Heart right ventricle (tissue), 16 donors: ENCODE measurements around the gene SELENOF. TPM values are rescaled to one million over a fixed set of nuclear protein-coding genes. Genes with fewer than 3 reads are reported as not detected.
A peak's percentile ranks its signal among the peaks of the same experiment; 100 is the strongest.

ENCODE experiments used
- ATAC-seq, 8 donors: fragments of 200-7000 bp; cut with Tn5 transposase; one replicate each; pipeline ENCODE4 v1.9.1; 2020; ENCODE audit warnings: mild to moderate bottlenecking in 8 of 8, moderate library complexity in 8 of 8, moderate number of reproducible peaks in 1 of 8
- DNase-seq, 2 donors: peaks; one replicate each; pipeline ENCODE4 v3.0.0-alpha.2; 2020
- H3K27ac ChIP-seq, 10 donors: fragments of 200-600 bp; sonication (generic) in 2 of 10; one replicate each; pipeline versions ENCODE4 v1.5.0 to v1.8.0; 2020 to 2022; ENCODE audit warnings: mild to moderate bottlenecking in 3 of 10
- H3K27me3 ChIP-seq, 7 donors: fragments of 200-600 bp; one replicate each; pipeline ENCODE4 v1.8.0; 2021 to 2022; ENCODE audit warnings: mild to moderate bottlenecking in 2 of 7
- H3K36me3 ChIP-seq, 9 donors: fragments of 200-600 bp; sonication (generic) in 1 of 9; one replicate each; pipeline versions ENCODE4 v1.5.0 to v1.8.0; 2020 to 2022; ENCODE audit warnings: mild to moderate bottlenecking in 2 of 9
- H3K4me1 ChIP-seq, 9 donors: fragments of 200-600 bp; sonication (generic) in 1 of 9; one replicate each; pipeline versions ENCODE4 v1.5.0 to v1.8.0; 2020 to 2022; ENCODE audit warnings: mild to moderate bottlenecking in 4 of 9
- H3K4me3 ChIP-seq, 10 donors: fragments of 200-600 bp; sonication (generic) in 2 of 10; one replicate each; pipeline versions ENCODE4 v1.5.0 to v1.8.0; 2020 to 2022; ENCODE audit warnings: mild to moderate bottlenecking in 7 of 10, moderate library complexity in 2 of 10
- H3K9me3 ChIP-seq, 11 donors: fragments of 200-600 bp in 10 of 11; sonication (generic) in 2 of 11; one replicate each; pipeline versions ENCODE4 v1.5.0 to v1.8.0; 2013 to 2022; ENCODE audit warnings: mild to moderate bottlenecking in 2 of 11, control low read depth in 1 of 11, moderate library complexity in 1 of 11
- WGBS, 2 donors: extraction: QIAGEN DNeasy Blood & Tissue Kit; methylation state at CpG; one replicate each; pipeline ENCODE4 v1.1.7; 2013; ENCODE audit warnings: inconsistent platforms in 1 of 2; 5-methylcytosine and 5-hydroxymethylcytosine counted together
- intact Hi-C, 10 donors: fragments of 100-400 bp; cut with DNase I; formaldehyde crosslinking; loops; one replicate each; pipeline versions ENCODE4 v1.11.1 to v1.14.2; 2022
- polyA plus RNA-seq, 2 donors: library from polyadenylated mRNA; stranded (reverse); fragments of 200-250 nt; gene quantifications; one replicate each; pipeline ENCODE4 v1.2.3, GENCODE V29; 2013
- total RNA-seq, 10 donors: library from RNA; stranded (reverse); fragmentation: NEBNext Ultra II Directional in 3 of 10; extraction: Animal tissue kit (Norgen Biotek cat#: 25700) in 3 of 10; gene quantifications; one replicate each; pipeline versions ENCODE4 v1.2.1 to v1.2.4, GENCODE V29; 2021 to 2023
- TF ChIP-seq, protein P1 (sequence below), 9 donors: fragments of 200-600 bp; sonication (generic) in 2 of 9; IDR thresholded peaks; one replicate each; pipeline versions ENCODE4 v1.5.0 to v1.8.0; 2021 to 2022; ENCODE audit warnings: antibody characterized with exemption in 9 of 9, mild to moderate bottlenecking in 5 of 9, moderate library complexity in 1 of 9
- donor health status: Arrhythmogenic right ventricular cardiomyopathy.
- donor health status: ischemic (EF 13 %, LVEDD 7.1; RV severe dilation, severe dysfunction).
- donor health status: healthy with polysubstance abuse.
- donor health status: DM: no; HTN: yes; CAD: no.
- donor health status: DM: no; HTN: no; CAD: no.
- donor health status: ischemic (EF 25% LVEDD 6.9; RV normal size, moderate dysfunction).
- donor health status: ischemic (EF 25% LVEDD 5.7; RV mildly dilated, moderate dysfunction).
- donor health status: healthy.
- donor health status: DM: yes; HTN: yes; CAD: no.
- donor health status: Ischemic cardiomyopathy.
- donor health status: ischemic (EF 35%, LVEDD 5.7; RV mildly dilated, moderate dysfunction).
- donor health status: nonischemic (EF 11% LVEDD 7.7; RV severe dilation, severe dysfunction).
- donor health status: DM: yes; HTN: yes; CAD: no.
- donor health status: PGD.
- donor health status: ischemic (EF 29% LVEDD 5.4; RV normal size, mild dysfunction).
- donor health status: nonischemic (EF 23%, LVEDD 6.1; RV moderate dilation, normal function).

The SELENOF gene
- total and polyA plus RNA-seq, 12 donors = 48.2 to 104 (median 73.4) TPM

GRCh38 chr1:86939406-86939805 lies 25.5 kb upstream of the SELENOF start:
- Histone ChIP-seq H3K4me3 (no peak overlapping the region), H3K9me3 (no peaks in the 10 kb centered on the region), H3K27me3 (no peaks in the 10 kb centered on the region), H3K27ac (no peak overlapping the region), H3K4me1 (peaks cover 0 to 7% (median 0%) of the 10 kb centered on the region in 9 donors), H3K36me3 (no peaks in the 10 kb centered on the region)
- ATAC-seq = no peak
- TF ChIP-seq, protein P1, sequence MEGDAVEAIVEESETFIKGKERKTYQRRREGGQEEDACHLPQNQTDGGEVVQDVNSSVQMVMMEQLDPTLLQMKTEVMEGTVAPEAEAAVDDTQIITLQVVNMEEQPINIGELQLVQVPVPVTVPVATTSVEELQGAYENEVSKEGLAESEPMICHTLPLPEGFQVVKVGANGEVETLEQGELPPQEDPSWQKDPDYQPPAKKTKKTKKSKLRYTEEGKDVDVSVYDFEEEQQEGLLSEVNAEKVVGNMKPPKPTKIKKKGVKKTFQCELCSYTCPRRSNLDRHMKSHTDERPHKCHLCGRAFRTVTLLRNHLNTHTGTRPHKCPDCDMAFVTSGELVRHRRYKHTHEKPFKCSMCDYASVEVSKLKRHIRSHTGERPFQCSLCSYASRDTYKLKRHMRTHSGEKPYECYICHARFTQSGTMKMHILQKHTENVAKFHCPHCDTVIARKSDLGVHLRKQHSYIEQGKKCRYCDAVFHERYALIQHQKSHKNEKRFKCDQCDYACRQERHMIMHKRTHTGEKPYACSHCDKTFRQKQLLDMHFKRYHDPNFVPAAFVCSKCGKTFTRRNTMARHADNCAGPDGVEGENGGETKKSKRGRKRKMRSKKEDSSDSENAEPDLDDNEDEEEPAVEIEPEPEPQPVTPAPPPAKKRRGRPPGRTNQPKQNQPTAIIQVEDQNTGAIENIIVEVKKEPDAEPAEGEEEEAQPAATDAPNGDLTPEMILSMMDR (IDR thresholded peaks at IDR 0.05) = no peak
- intact Hi-C loops = no loop called here
- 88 to 90% methylated on average over 3 of the region's 3 CpGs for WGBS, 2 donors
- no peak for DNase-seq

DNA sequence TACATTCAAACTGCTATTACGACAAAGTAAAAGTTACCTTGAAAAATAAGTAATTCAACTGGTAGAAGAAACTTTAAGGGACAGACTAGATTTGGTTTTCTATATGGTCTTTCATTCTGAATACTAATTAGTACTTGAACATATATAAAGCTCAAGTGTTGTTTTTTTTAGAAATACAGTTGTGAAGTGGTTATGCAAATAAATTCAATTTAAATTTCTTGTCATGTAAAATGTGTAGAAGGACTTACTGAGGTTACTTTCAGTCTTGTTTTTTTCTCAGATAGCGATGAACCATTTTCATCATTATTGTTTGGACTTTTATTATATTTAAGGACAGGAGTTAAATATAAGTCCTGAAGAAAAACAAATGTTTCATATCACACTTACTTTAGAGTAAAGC lies 24.9 kb upstream of the SELENOF start:
- 93 to 99% methylated on average over 2 of the region's 2 CpGs for WGBS, 2 donors

DNA sequence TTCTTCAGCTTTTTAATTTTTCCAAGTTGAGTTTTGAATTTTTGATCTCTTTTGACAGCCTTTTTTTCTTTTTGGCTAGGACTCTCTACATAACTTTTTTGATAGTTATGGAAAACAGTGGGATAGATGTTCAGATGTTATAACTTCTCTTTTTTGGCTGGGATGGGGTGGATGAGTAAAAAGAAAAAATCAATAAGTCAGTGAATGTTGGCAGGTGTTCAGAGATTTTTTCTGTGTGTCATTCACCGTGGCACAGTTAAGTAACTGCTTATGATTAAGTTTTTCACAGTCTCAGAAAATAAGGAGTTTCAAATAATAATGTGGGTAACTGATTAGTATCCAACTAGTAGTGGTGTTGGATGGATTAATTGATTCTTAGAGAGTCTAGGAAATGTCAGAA lies 24.5 kb upstream of the SELENOF start:
- Histone ChIP-seq H3K4me1 (peaks cover 0 to 12% (median 0%) of the 10 kb centered on the region in 9 donors), H3K9me3 (no peaks in the 10 kb centered on the region), H3K27me3 (no peaks in the 10 kb centered on the region), H3K4me3 (no peak overlapping the region), H3K27ac (no peak overlapping the region), H3K36me3 (no peaks in the 10 kb centered on the region)
- 57 to 61% methylated on average over 1 of the region's 1 CpG for WGBS, 2 donors
- ATAC-seq = no peak
- no peak for DNase-seq
- TF ChIP-seq, protein P1 (IDR thresholded peaks at IDR 0.05) = no peak
- intact Hi-C loops = no loop called here

More for the DNA sequence above, 24.9 kb upstream of the SELENOF start:
- Histone ChIP-seq H3K4me3 (no peak overlapping the region), H3K27ac (no peak overlapping the region), H3K4me1 (peaks cover 0 to 8% (median 0%) of the 10 kb centered on the region in 9 donors), H3K27me3 (no peaks in the 10 kb centered on the region), H3K9me3 (no peaks in the 10 kb centered on the region), H3K36me3 (no peaks in the 10 kb centered on the region)
- TF ChIP-seq, protein P1 (IDR thresholded peaks at IDR 0.05) = no peak
- ATAC-seq = no peak
- intact Hi-C loops = no loop called here
- no peak for DNase-seq

DNA sequence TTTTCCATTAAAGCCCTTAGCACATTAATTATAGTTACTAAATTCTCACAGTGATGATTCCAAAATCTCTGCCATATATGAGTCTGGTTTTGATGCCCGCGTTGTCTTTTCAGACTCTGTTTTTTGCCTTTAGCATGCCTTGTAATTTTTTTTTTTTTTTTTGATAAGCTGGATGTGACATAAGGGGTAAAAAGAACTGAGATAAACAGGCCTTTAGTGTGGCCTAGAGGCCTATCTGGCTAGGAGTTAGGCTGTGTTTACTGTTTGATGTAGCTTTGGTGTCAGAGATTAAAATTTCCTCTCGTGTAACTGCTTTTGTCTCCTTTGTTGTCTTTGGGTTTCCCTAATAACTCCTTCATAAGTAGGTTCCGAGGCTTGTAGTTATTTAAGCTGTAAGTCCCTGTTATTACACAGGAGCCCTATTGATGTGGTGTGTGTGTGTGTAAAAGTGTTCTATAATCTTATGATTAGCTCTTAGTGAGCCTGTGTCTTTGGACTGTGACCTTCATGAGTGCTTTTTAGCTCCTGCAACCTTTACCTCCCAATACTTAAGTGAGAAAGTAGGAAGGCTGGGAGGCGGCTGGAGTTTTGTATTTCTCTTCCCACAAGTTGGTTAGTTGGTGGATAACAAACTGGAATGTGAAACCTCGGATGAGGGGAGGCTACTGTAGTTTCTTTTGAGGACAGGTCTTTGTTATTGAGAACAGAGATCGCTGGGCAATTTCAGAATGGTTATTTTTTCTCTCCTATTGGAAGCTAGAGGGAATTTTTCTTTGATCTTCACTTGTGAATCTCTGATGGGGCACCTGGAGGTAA lies 19.8 kb upstream of the SELENOF start:
- H3K9me3 ChIP-seq = no peaks in the 10 kb centered on the region
- no peak overlapping the region for H3K4me3 ChIP-seq
- no peaks in the 10 kb centered on the region for H3K27me3 ChIP-seq
- peaks cover 0 to 5% (median 0%) of the 10 kb centered on the region in 9 donors for H3K4me1 ChIP-seq
- no peaks in the 10 kb centered on the region for H3K36me3 ChIP-seq
- DNase-seq (no peak), ATAC-seq (peak in 3 of 8 donors; percentile 47 to 49 (median 48))
- peak overlapping the region in 2 of 10 donors; percentile 1 to 8 for H3K27ac ChIP-seq
- intact Hi-C loops = no loop called here
- WGBS, 2 donors = 56 to 62% methylated on average over 7 of the region's 7 CpGs
- TF ChIP-seq, protein P1 (IDR thresholded peaks at IDR 0.05) = no peak
